HG02884 (cell line): ENCODE measurements around the gene OXER1.
"Not testable (repeated sequence)": the region's sequence is repeated elsewhere in the genome, so short reads cannot be mapped to it uniquely, and the experiment has no call there.

Experiments used
- ATAC-seq: cut with Tn5 transposase; IDR thresholded peaks from one replicate; pipeline ENCODE4 v1.9.1; 2021; ENCODE audit warnings: mild to moderate bottlenecking, moderate library complexity; ENCODE audit not compliant: unreplicated experiment

OXER1 gene

DNA sequence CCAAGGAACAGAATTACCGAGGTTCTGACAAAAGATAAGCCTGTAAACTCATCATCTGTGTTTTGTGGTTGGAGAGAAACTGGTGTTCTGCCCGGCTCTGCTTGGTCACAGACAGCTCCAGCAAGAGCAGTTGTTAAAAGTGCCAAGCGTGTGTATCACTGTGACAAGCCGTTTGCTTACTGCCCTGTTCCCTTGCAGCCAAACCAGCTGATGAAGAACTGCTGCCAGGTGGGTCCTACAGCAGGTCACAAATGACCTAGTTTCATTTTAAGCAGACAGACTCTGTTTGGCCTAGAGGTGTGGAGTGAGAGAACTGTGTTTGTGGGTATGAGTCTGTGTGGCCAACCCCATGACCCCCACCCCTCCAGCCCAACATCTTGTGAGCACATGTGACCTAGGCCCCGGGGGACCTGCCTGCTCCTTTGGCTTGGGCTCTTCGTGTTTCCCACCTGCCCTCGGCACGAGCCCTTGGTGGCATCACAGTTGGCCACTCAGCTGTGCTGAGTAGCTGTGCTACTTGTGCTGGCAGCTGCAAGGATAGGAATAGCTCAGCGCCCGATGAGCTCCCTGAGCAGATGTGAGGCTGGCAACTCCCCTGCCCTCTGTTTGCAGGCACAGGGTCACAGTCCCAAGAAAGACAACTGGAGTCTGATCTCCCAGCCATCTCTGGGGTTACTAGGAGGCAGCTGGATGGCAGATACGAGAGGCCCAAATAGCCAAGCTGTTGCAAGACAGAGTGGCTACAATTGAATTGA lies 9.7 kb downstream of the OXER1 start:
- no peak for ATAC-seq

- no peak for ATAC-seq
Observed at GRCh38 chr2:42752816-42753813, 10.8 kb downstream of the OXER1 start.

GRCh38 chr2:42752314-42752713 lies 11.6 kb downstream of the OXER1 start:
- ATAC-seq, result peak; percentile 71

DNA sequence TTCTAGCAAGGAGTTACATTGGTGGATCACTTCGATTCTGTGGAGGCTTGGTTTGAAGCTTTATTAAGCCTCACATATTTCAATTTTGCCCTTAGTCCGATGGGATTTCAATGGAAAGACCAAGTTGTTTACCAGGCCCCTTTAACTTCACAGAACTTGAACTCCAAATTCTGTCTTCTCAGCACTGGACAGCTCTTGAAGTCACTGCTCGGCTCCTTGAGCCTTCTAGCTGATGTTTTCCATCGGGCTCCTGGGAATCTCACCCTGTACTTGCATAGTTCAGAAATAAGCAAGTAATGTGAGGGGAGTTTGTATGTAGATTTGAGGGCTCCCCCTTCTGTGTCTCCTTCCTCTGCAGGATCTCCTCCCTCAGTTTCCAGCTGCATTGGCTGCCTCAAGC lies 15.1 kb downstream of the OXER1 start:
- no peak for ATAC-seq

GRCh38 chr2:42747422-42747821 lies 16.5 kb downstream of the OXER1 start:
- ATAC-seq, result no peak

DNA sequence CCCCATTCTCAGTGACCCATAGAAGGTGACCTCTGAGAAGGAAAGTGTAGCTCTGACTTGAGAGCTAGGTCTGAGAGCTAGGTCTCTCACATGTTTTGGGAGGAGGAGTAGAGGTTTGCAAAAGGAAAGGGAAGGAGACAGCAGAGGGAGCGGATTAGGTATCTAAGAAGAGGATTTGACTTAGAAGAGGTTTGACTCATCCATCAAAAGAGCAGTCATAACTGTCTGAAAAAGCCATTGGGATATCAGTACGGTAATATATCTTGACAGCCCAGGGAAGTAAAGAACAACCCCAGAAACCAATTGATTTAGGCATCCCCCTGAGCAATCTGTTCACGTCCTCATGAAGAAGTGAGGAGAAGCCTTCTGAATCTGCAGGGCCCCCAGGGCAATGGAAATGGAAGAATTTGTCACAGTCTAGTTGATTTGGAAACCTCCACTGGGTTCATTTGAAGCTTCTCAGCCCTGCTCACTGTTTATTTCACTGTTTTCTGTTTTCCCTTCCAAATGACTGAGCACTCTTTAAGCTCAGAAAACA lies 19.3 kb downstream of the OXER1 start:
- ATAC-seq, result no peak

- ATAC-seq, result no peak
Observed at GRCh38 chr2:42743659-42743990, 20.3 kb downstream of the OXER1 start.

GRCh38 chr2:42742740-42743658 lies 20.9 kb downstream of the OXER1 start:
- no peak for ATAC-seq

DNA sequence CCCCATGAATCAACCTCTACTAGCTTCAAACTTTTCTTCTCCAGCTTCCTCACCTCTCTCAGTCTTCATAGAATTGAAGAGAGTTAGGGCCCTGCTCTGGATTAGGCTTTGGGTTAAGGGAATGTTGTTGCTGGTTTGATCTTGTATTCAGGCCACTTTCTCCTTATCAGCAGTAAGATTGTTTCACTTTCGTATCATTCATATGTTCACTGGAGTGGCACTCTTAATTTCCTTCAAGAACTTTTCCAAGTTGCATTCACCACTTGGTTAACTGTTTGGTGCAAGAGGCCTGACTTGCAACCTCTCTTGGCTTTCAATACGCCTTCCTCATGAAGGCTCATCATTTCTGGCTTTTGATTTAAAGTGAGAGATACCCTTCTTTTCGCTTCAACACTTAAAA lies 22.8 kb downstream of the OXER1 start:
- no peak for ATAC-seq

DNA sequence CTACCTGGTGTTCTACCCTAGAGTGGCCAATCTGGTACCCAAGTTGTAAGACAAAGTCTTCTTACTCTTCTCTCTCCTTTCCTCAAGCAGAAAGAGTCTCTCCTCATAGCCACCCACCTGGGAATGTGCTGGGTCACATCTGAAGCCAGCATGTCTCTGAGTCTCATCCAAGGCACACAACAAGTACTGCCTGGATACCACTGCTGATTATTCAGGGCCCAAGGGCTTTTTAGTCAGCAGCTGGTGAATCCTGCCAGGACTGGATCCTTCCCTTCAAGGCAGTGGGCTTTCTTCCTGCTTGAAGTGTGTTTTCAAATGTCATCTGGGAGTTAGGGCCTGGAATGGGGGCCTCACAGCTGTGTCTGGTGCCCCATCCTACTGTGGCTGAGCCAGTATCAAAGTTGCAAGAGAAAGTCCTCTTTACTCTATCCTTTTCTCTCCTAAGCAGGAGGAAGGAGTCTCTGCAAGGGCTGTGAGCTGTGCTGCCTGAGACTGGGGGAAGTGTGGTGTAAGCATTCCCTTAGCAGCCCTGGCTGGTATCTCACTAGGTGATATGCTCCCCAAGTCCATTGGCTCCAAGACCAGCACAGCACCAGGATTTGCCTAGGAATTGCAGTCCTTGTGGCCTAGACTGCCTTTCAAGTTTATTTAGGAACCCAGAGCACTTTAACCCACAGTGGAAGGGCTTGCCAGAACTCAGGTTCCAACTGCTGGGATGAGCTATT lies 27.2 kb downstream of the OXER1 start:
- no peak for ATAC-seq

DNA sequence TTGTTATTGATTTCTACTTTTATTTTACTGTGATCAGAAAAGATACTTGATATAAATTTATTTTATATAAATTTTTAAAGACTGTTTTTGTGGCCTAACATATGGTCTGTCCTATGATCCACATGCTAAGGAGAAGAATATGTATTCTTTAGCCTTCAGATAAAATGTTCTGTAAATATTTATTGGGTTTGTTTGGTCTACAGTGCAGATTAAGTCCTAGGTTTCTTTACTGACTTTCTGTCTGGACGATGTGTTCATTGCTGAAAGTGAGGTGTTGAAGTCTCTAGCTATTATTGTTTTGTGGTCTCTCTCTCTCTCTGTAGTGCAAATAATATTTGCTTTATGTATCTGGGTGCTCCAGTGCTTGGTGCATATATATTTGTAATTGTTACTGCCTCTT lies 30.1 kb downstream of the OXER1 start:
- ATAC-seq, result no peak

- not testable (repeated sequence) for ATAC-seq
Observed at GRCh38 chr2:42731316-42731715, 32.6 kb downstream of the OXER1 start.

- ATAC-seq, result no peak
Observed at GRCh38 chr2:42726680-42727079, 37.3 kb downstream of the OXER1 start.

DNA sequence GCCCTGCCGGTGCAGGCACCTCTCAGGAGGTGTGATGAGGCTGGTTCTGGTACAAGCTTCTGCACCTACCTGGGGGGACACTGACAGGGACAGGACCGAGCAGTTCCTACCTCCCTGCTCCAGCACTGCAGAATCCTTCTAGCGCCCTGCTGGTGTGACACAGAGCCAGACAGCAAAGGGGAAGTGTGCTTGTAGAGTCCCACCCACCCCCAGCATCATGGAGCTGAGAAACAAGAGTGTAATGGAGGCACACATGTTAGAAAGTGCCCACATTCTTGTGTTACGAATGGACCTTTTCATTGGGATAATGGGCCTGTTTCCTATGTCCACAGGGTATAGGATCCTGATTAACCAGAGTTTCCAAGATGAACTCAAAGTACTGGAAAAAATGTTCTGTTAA lies 38.3 kb downstream of the OXER1 start:
- no peak for ATAC-seq

- no peak for ATAC-seq
Observed at GRCh38 chr2:42724886-42725285, 39.0 kb downstream of the OXER1 start.

- no peak for ATAC-seq
Observed at GRCh38 chr2:42723465-42723864, 40.5 kb downstream of the OXER1 start.

- peak; percentile 96 for ATAC-seq
Observed at GRCh38 chr2:42722320-42723190, 41.4 kb downstream of the OXER1 start.

DNA sequence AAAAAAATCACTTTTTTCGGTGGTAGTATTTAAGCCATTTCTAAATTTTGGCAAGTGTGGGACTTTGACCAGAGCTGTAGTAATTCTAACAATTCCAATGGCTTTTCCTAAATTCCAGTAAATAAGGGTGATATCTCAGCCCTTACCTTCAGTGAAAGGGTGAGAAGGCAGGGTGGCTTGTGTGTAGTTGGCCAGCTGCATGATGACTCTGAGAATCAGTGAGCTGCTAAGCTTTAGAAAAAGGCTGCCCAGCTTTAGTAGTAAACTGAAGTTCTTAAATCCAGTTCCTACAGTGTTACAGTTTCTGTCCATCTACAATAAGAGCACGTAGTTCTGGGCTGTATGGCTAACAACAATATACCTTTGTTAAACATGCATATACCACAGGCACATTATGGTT lies 42.0 kb downstream of the OXER1 start:
- no peak for ATAC-seq

DNA sequence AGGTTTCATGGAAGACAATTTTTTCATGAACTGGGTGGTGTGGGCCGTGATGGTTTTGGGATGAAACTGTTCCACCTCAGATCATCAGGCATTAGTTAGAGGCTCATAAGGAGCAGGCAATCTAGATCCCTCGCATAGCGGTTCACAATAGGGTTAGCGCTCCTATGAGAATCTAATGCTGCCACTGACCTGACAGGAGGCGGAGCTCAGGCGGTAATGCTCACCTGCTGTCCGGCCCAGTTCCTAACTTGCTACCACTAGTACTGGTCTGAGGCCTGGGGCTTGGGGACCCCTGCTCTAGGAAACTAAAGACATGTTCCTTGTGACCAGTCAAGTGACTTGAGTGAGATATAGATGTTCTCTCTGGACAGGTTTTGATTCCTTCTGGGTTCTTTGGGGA lies 49.2 kb downstream of the OXER1 start:
- ATAC-seq, result no peak
